Lower leg skin (tissue), 4 donors: Measurements from ENCODE around the gene CGB2. TPM values are rescaled to one million over a fixed set of nuclear protein-coding genes. Genes with fewer than 3 reads are reported as not detected.

Source experiments
- DNase-seq, 2 donors: peaks; one replicate each; pipeline ENCODE4 v3.0.0-alpha.2; 2019; ENCODE audit warnings: low spot score in 2 of 2
- H3K4me3 ChIP-seq: fragments of 200-600 bp; sonication (generic); 2 replicates; pipeline ENCODE4 v1.5.1; 2017; ENCODE audit warnings: mild to moderate bottlenecking, low read depth; ENCODE audit not compliant: poor library complexity, severe bottlenecking
- CTCF ChIP-seq, 3 donors: fragments of 450-650 bp; IDR thresholded peaks; one replicate each; pipeline ENCODE4 v1.5.1; 2016; ENCODE audit warnings: antibody characterized with exemption in 3 of 3, mild to moderate bottlenecking in 3 of 3, moderate library complexity in 2 of 3
- POLR2A ChIP-seq, 2 donors: fragments of 450-650 bp; IDR thresholded peaks; one replicate each; pipeline ENCODE4 v1.6.1; 2016 to 2017; ENCODE audit warnings: antibody characterized with exemption in 2 of 2, mild to moderate bottlenecking in 1 of 2, moderate library complexity in 1 of 2
- WGBS, 2 donors: methylation state at CpG; one replicate each; pipeline ENCODE4 v1.1.5; 2018; 5-methylcytosine and 5-hydroxymethylcytosine counted together
- intact Hi-C: fragments of 100-400 bp; cut with DNase I; formaldehyde crosslinking; loops from one replicate; pipeline ENCODE4 v1.15.0; 2023; ENCODE audit warnings: low total_unique reads
- total RNA-seq, 4 donors: library from RNA; depleted of rRNA; stranded (reverse); fragments of >200 nt; gene quantifications; one replicate each; pipeline ENCODE4 v1.1.0, GENCODE V29; 2016

Gene CGB2
- total RNA-seq, 4 donors from 2014 or later: not detected

- peak overlapping the region; percentile 91 for H3K4me3 ChIP-seq
- WGBS, 2 donors: 0 to 1% methylated on average over 19 to 20 of the region's 20 CpGs
- intact Hi-C loops: loop anchor here (10.0 kb wide), 1 partner anchor 152 kb away; no protein-coding TSS in a partner anchor
- TF ChIP-seq CTCF (IDR thresholded peaks at IDR 0.05) (no peak), POLR2A (IDR thresholded peaks at IDR 0.05) (no peak)
- DNase-seq: no peak
Measured at GRCh38 chr19:48992581-48993174, 39.0 kb upstream of the CGB2 start.

GRCh38 chr19:48993175-48994034 is 38.3 kb upstream of the CGB2 start, which contains the start of the genes GYS1 and RUVBL2:
TSS of gene GYS1 (minus strand) at chr19:48993309. CDS start at chr19:48993112, 197 bp downstream.
TSS of gene RUVBL2 (plus strand) at chr19:48993887. CDS start at chr19:48993912, 25 bp downstream.
- WGBS, 2 donors: 0 to 1% methylated on average over 55 to 56 of the region's 56 CpGs
- DNase-seq: peak; percentile 99 to 100
- H3K4me3 ChIP-seq: peak within 1 kb of the TSS; percentile 91
- TF ChIP-seq CTCF (IDR thresholded peaks at IDR 0.05) (peak in 2 of 3 donors; percentile 29 to 99), POLR2A (IDR thresholded peaks at IDR 0.05) (peak in 1 of 2 donors; percentile 29)
- intact Hi-C loops: loop anchor here (10.0 kb wide), 1 partner anchor 151 kb away; no protein-coding TSS in a partner anchor

DNA sequence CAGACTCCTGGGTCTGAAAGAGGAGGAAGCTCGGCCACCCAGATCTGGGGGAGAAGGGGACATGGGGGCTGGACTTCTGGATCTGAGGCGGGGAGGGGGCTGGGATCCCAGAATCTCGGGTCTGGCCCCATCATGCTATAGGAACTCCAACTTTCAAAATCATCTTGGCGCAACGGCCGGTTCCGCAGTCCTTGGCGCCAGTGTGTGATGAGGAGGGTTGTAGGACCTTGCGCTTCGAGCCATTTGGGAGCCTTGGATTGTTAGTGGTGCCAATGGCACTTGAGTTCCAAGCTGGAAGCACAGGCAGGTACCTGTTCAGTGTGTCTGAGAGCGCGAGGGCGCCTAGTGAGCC is 37.7 kb upstream of the CGB2 start:
- intact Hi-C loops: loop anchor here (10.0 kb wide), 1 partner anchor 151 kb away; no protein-coding TSS in a partner anchor
- H3K4me3 ChIP-seq: peak overlapping the region; percentile 64
- no peak for TF ChIP-seq CTCF (IDR thresholded peaks at IDR 0.05)
- TF ChIP-seq POLR2A (IDR thresholded peaks at IDR 0.05): no peak
- 1 to 2% methylated on average over 11 to 13 of the region's 13 CpGs for WGBS, 2 donors
- peak in 1 of 2 donors; percentile 89 for DNase-seq

DNA sequence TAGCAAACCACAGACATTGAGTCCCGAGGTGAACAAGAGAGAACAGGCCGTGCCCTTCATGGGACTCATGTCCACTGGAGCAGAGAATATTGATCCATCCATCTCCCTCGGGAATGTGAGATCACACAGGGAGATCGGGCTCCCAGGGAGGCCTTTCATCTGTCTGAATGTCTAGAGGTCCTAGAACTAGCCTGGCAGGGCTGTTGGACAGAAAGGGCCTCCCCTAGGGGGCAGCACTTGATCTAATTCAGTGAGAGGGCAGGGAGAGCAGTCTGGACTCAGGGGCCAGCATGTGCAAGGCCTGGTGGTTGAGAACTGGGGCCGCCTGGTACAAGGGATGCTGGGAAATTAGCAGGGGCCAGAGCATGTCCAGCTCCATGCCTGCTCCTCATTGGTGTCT is 33.7 kb upstream of the CGB2 start:
- H3K4me3 ChIP-seq: no peak overlapping the region
- WGBS, 2 donors: 72 to 86% methylated on average over 5 of the region's 5 CpGs
- no peak for DNase-seq
- intact Hi-C loops: loop anchor here (10.0 kb wide), 1 partner anchor 147 kb away; no protein-coding TSS in a partner anchor
- TF ChIP-seq POLR2A (IDR thresholded peaks at IDR 0.05) (no peak), CTCF (IDR thresholded peaks at IDR 0.05) (no peak)

- no peak overlapping the region for H3K4me3 ChIP-seq
- peak in 1 of 2 donors; percentile 27 for DNase-seq
- intact Hi-C loops: loop anchor here (10.0 kb wide), 1 partner anchor 145 kb away; no protein-coding TSS in a partner anchor
- TF ChIP-seq CTCF (IDR thresholded peaks at IDR 0.05) (no peak), POLR2A (IDR thresholded peaks at IDR 0.05) (no peak)
- 49 to 61% methylated on average over 16 of the region's 16 CpGs for WGBS, 2 donors
Measured at GRCh38 chr19:48999481-49000325, 32.0 kb upstream of the CGB2 start.
